ENCODE data around the gene CALU. TPM values are rescaled to one million over a fixed set of nuclear protein-coding genes. Genes with fewer than 3 reads are reported as not detected.

The CALU gene
- polyA plus RNA-seq, 1 donor from 2014 or later, result 38.1 TPM

GRCh38 chr7:128818694-128819093, 79.5 kb downstream of the CALU start:
- H2AFZ ChIP-seq (ENCODE audit: low read depth, low read length), result no peak overlapping the region
- no peaks in the 10 kb centered on the region for H3F3A ChIP-seq (ENCODE audit: insufficient read depth, low read length, poor library complexity, severe bottlenecking)
- no peak overlapping the region for H3K9ac ChIP-seq (ENCODE audit: low read length)
- H3K4me3 ChIP-seq (ENCODE audit: low read length), result no peak overlapping the region
- no peaks in the 10 kb centered on the region for H3K79me2 ChIP-seq (replicated peaks; ENCODE audit: insufficient read depth, low read length)
- no peak overlapping the region for H3K4me2 ChIP-seq (ENCODE audit: low read length)
- H3K36me3 ChIP-seq (ENCODE audit: insufficient read depth, low read length), result no peaks in the 10 kb centered on the region
- no peaks in the 10 kb centered on the region for H4K20me1 ChIP-seq (ENCODE audit: insufficient read depth)
- no peak for TF ChIP-seq EZH2 (IDR thresholded peaks at IDR 0.05; ENCODE audit: borderline replicate concordance, insufficient read depth, low read length, poor library complexity, severe bottlenecking)
- TF ChIP-seq SMC3 (conservative IDR thresholded peaks at IDR 0.05; ENCODE audit: poor library complexity), result no peak
- no peak for TF ChIP-seq RAD21 (conservative IDR thresholded peaks at IDR 0.05)
- TF ChIP-seq POLR2AphosphoS5 (IDR thresholded peaks at IDR 0.05), result no peak
- TF ChIP-seq MXI1 (conservative IDR thresholded peaks at IDR 0.05; ENCODE audit: poor library complexity, severe bottlenecking), result no peak
- no peak for TF ChIP-seq TAF1 (IDR thresholded peaks at IDR 0.05; ENCODE audit: low read depth)
- TF ChIP-seq, protein P1, sequence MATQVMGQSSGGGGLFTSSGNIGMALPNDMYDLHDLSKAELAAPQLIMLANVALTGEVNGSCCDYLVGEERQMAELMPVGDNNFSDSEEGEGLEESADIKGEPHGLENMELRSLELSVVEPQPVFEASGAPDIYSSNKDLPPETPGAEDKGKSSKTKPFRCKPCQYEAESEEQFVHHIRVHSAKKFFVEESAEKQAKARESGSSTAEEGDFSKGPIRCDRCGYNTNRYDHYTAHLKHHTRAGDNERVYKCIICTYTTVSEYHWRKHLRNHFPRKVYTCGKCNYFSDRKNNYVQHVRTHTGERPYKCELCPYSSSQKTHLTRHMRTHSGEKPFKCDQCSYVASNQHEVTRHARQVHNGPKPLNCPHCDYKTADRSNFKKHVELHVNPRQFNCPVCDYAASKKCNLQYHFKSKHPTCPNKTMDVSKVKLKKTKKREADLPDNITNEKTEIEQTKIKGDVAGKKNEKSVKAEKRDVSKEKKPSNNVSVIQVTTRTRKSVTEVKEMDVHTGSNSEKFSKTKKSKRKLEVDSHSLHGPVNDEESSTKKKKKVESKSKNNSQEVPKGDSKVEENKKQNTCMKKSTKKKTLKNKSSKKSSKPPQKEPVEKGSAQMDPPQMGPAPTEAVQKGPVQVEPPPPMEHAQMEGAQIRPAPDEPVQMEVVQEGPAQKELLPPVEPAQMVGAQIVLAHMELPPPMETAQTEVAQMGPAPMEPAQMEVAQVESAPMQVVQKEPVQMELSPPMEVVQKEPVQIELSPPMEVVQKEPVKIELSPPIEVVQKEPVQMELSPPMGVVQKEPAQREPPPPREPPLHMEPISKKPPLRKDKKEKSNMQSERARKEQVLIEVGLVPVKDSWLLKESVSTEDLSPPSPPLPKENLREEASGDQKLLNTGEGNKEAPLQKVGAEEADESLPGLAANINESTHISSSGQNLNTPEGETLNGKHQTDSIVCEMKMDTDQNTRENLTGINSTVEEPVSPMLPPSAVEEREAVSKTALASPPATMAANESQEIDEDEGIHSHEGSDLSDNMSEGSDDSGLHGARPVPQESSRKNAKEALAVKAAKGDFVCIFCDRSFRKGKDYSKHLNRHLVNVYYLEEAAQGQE (IDR thresholded peaks at IDR 0.05; ENCODE audit: borderline replicate concordance), result no peak
- TF ChIP-seq EP300 (conservative IDR thresholded peaks at IDR 0.05; ENCODE audit: poor library complexity, severe bottlenecking), result no peak
- TF ChIP-seq CTCF (IDR thresholded peaks at IDR 0.05; ENCODE audit: poor library complexity, severe bottlenecking), result no peak
- no peak overlapping the region for H3K27ac ChIP-seq (ENCODE audit: low read length)
- H3K9me2 ChIP-seq (ENCODE audit: insufficient read depth, low read length), result no peaks in the 10 kb centered on the region
- no peaks in the 10 kb centered on the region for H3K27me3 ChIP-seq (ENCODE audit: insufficient read depth, low read depth, low read length)
- H3K9me3 ChIP-seq (ENCODE audit: low read length), result no peaks in the 10 kb centered on the region

Small RNA genes lying within 50 kb of the gene (small RNA-seq; reads per million reads assigned to genes)
- gene RN7SL81P (0 to 0.03 (median 0) reads per million in 3 experiments), gene RNA5SP242 (1.1 to 1.5 (median 1.4) reads per million in 3 experiments), gene RNA5SP243 (1.1 to 2.4 (median 1.6) reads per million in 3 experiments)

Other genes starting within 250 kb of the CALU start
- gene GARIN1A, start 67.1 kb upstream of the CALU start, polyA plus RNA-seq, result 1.7 and 2.8 TPM in 2 replicates
- gene OPN1SW, start 36.4 kb downstream of the CALU start, polyA plus RNA-seq, result 1.2 and 1.9 TPM in 2 replicates
- 41.3 and 42.5 TPM in 2 replicates for gene CCDC136, start 52.6 kb downstream of the CALU start, polyA plus RNA-seq
- gene FLNC, start 91.0 kb downstream of the CALU start, polyA plus RNA-seq, result 0.36 and 0.60 TPM in 2 replicates
- 228 and 246 TPM in 2 replicates for gene ATP6V1F, start 123.5 kb downstream of the CALU start, polyA plus RNA-seq
- gene KCP, start 171.3 kb downstream of the CALU start, polyA plus RNA-seq, result 0.31 and 0.54 TPM in 2 replicates
- gene IRF5, start 198.6 kb downstream of the CALU start, polyA plus RNA-seq, result not detected in 2 replicates